Endothelial cell of umbilical vein (primary cell): ENCODE measurements around the gene CYB5D1.

Source experiments
- CTCF ChIP-seq, 2 donors: IDR thresholded peaks; 1 replicate in 1 of 2; 2 replicates in 1 of 2; pipeline ENCODE4 v1.5.1; 2011; ENCODE audit warnings: low read length in 2 of 2, mild to moderate bottlenecking in 2 of 2, moderate library complexity in 2 of 2, control low read depth in 1 of 2, inconsistent platforms in 1 of 2, low read depth in 1 of 2; ENCODE audit not compliant: insufficient read depth in 1 of 2; ENCODE audit errors: extremely low read depth in 1 of 2
- MAX ChIP-seq: IDR thresholded peaks from 2 replicates; pipeline ENCODE4 v1.6.1; 2011; ENCODE audit not compliant: insufficient read depth, insufficient read length
- POLR2A ChIP-seq: IDR thresholded peaks from 2 replicates; pipeline ENCODE4 v1.6.1; 2012; ENCODE audit warnings: low read depth, mild to moderate bottlenecking, control low read depth, low read length

GRCh38 chr17:7831233-7831632, 26.6 kb upstream of the CYB5D1 start:
- TF ChIP-seq CTCF (IDR thresholded peaks at IDR 0.05; ENCODE audit: extremely low read depth in 1 of 2, insufficient read depth in 1 of 2, low read depth in 1 of 2, low read length in 2 of 2) = no peak
- no peak for TF ChIP-seq POLR2A
- no peak for TF ChIP-seq MAX
